H9 (cell line): ENCODE results near the gene KTI12. TPM values are rescaled to one million over a fixed set of nuclear protein-coding genes. Genes with fewer than 3 reads are reported as not detected.

Experiments used
- DNase-seq: peaks from one replicate; pipeline ENCODE4 v3.0.0-alpha.2; 2017
- H2AFZ ChIP-seq: one replicate; pipeline ENCODE4 v1.6.1; 2013; ENCODE audit warnings: mild to moderate bottlenecking, low read length, control low read depth, moderate library complexity
- H2AK5ac ChIP-seq: 2 replicates; pipeline ENCODE4 v1.6.1; 2013; ENCODE audit warnings: low read length, control low read depth, mixed read lengths; ENCODE audit not compliant: insufficient read length
- H2BK120ac ChIP-seq: one replicate; pipeline ENCODE4 v1.6.1; 2013; ENCODE audit warnings: low read depth, mild to moderate bottlenecking, low read length, control low read depth, inconsistent platforms; ENCODE audit not compliant: poor library complexity, severe bottlenecking
- H2BK12ac ChIP-seq: 2 replicates; pipeline ENCODE4 v1.6.1; 2013; ENCODE audit warnings: low read length, control low read depth, mixed read lengths, low read depth; ENCODE audit not compliant: insufficient read length
- H2BK15ac ChIP-seq: 2 replicates; pipeline ENCODE4 v1.6.1; 2013; ENCODE audit warnings: low read depth, low read length, control low read depth
- H2BK20ac ChIP-seq: one replicate; pipeline ENCODE4 v1.6.1; 2013; ENCODE audit warnings: low read depth, mild to moderate bottlenecking, low read length, control low read depth, inconsistent platforms; ENCODE audit not compliant: poor library complexity, severe bottlenecking
- H2BK5ac ChIP-seq: 2 replicates; pipeline ENCODE4 v1.6.1; 2013; ENCODE audit warnings: low read length, control low read depth, mixed read lengths; ENCODE audit not compliant: insufficient read length
- H3K14ac ChIP-seq: 2 replicates; pipeline ENCODE4 v1.6.1; 2013; ENCODE audit warnings: low read length, control low read depth; ENCODE audit not compliant: insufficient read depth
- H3K18ac ChIP-seq: 2 replicates; pipeline ENCODE4 v1.6.1; 2013; ENCODE audit warnings: low read depth, mild to moderate bottlenecking, mixed read lengths, low read length, control low read depth; ENCODE audit not compliant: insufficient read length
- H3K23ac ChIP-seq: 2 replicates; pipeline ENCODE4 v1.6.1; 2013; ENCODE audit warnings: low read length, control low read depth, mixed read lengths, low read depth; ENCODE audit not compliant: insufficient read length
- H3K23me2 ChIP-seq: 2 replicates; pipeline ENCODE4 v1.6.1; 2013; ENCODE audit warnings: low read depth, mild to moderate bottlenecking, mixed read lengths, low read length, control low read depth; ENCODE audit not compliant: insufficient read length, poor library complexity, severe bottlenecking
- H3K27ac ChIP-seq: 2 replicates; pipeline ENCODE4 v1.5.1; 2013; ENCODE audit warnings: low read length, control low read depth, mixed read lengths, low read depth; ENCODE audit not compliant: insufficient read length
- H3K27me3 ChIP-seq: 2 replicates; pipeline ENCODE4 v1.6.1; 2013; ENCODE audit warnings: low read length, control low read depth, inconsistent platforms; ENCODE audit not compliant: insufficient read depth
- H3K4ac ChIP-seq: 2 replicates; pipeline ENCODE4 v1.6.1; 2013; ENCODE audit warnings: low read depth, mild to moderate bottlenecking, control low read depth, inconsistent platforms, low read length, moderate library complexity
- H3K4me1 ChIP-seq: 2 replicates; pipeline ENCODE4 v1.6.1; 2013; ENCODE audit warnings: low read length, control low read depth, inconsistent platforms; ENCODE audit not compliant: insufficient read depth
- H3K4me2 ChIP-seq: 2 replicates; pipeline ENCODE4 v1.6.1; 2013; ENCODE audit warnings: low read length, control low read depth, mixed read lengths; ENCODE audit not compliant: insufficient read length, insufficient read depth
- H3K56ac ChIP-seq: 2 replicates; pipeline ENCODE4 v1.6.1; 2013; ENCODE audit warnings: low read depth, mild to moderate bottlenecking, mixed read lengths, low read length, control low read depth; ENCODE audit not compliant: insufficient read length
- H3K79me1 ChIP-seq: 2 replicates; pipeline ENCODE4 v1.6.1; 2013; ENCODE audit warnings: low read depth, mild to moderate bottlenecking, moderate library complexity, low read length, control low read depth, inconsistent platforms; ENCODE audit not compliant: insufficient read depth, poor library complexity, severe bottlenecking
- H3K79me2 ChIP-seq: 2 replicates; pipeline ENCODE4 v1.6.1; 2013; ENCODE audit warnings: low read length, control low read depth, inconsistent platforms; ENCODE audit not compliant: insufficient read depth
- H3K9ac ChIP-seq: 2 replicates; pipeline ENCODE4 v1.6.1; 2013; ENCODE audit warnings: low read length, control low read depth, mixed read lengths; ENCODE audit not compliant: insufficient read length; ENCODE audit errors: extremely low read depth
- H3K9me3 ChIP-seq: one replicate; pipeline ENCODE4 v1.6.1; 2013; ENCODE audit warnings: low read depth, low read length, inconsistent platforms; ENCODE audit not compliant: control insufficient read depth
- H3T11ph ChIP-seq: one replicate; pipeline ENCODE4 v1.6.1; 2013; ENCODE audit warnings: mild to moderate bottlenecking, low read length, control low read depth, inconsistent platforms
- H4K20me1 ChIP-seq: one replicate; pipeline ENCODE4 v1.6.1; 2013; ENCODE audit not compliant: control insufficient read depth, insufficient read length, insufficient read depth
- H4K5ac ChIP-seq: 2 replicates; pipeline ENCODE4 v1.6.1; 2013; ENCODE audit warnings: low read depth, mild to moderate bottlenecking, mixed read lengths, low read length, control low read depth; ENCODE audit not compliant: insufficient read length
- H4K8ac ChIP-seq: replicated peaks from 2 replicates; pipeline ENCODE4 v1.6.1; 2013; ENCODE audit warnings: low read length, control low read depth, mixed read lengths, low read depth; ENCODE audit not compliant: insufficient read length
- H4K91ac ChIP-seq: 2 replicates; pipeline ENCODE4 v1.6.1; 2013; ENCODE audit warnings: low read depth, mild to moderate bottlenecking, moderate library complexity, mixed read lengths, low read length, control low read depth; ENCODE audit not compliant: insufficient read length
- H3K27ac Mint-ChIP-seq, 3 experiments: 2 replicates in 2 of 3; 3 replicates in 1 of 3; pipeline ENCODE4 v1.8.0; 2020 to 2021; ENCODE audit warnings: mixed read lengths in 3 of 3, mild to moderate bottlenecking in 1 of 3, moderate library complexity in 1 of 3
- H3K27me3 Mint-ChIP-seq: 2 replicates; pipeline ENCODE4 v1.8.0; 2021; ENCODE audit warnings: low read depth, mild to moderate bottlenecking, moderate library complexity, mixed read lengths
- H3K36me3 Mint-ChIP-seq, 3 experiments: 2 replicates in 2 of 3; 3 replicates in 1 of 3; pipeline ENCODE4 v1.8.0; 2020 to 2021; ENCODE audit warnings: low read depth in 3 of 3, mixed read lengths in 3 of 3; ENCODE audit not compliant: insufficient read depth in 1 of 3
- H3K4me1 Mint-ChIP-seq, 2 experiments: 2 replicates each; pipeline ENCODE4 v1.8.0; 2020; ENCODE audit warnings: mixed read lengths in 2 of 2
- H3K4me3 Mint-ChIP-seq, 2 experiments: 2 replicates in 1 of 2; 3 replicates in 1 of 2; pipeline ENCODE4 v1.8.0; 2020 to 2021; ENCODE audit warnings: mild to moderate bottlenecking in 2 of 2, mixed read lengths in 2 of 2, moderate library complexity in 1 of 2
- H3K9me3 Mint-ChIP-seq, 2 experiments: 2 replicates in 1 of 2; 3 replicates in 1 of 2; pipeline ENCODE4 v1.8.0; 2020; ENCODE audit warnings: mild to moderate bottlenecking in 2 of 2, mixed read lengths in 2 of 2, moderate library complexity in 1 of 2
- WGBS: extraction: QIAGEN DNeasy Blood & Tissue Kit; methylation state at CpG from one replicate; pipeline ENCODE4 v1.1.7; 2013; ENCODE audit warnings: missing lambda C conversion rate, low lambda C conversion rate, mixed read lengths; ENCODE audit not compliant: insufficient read length; ENCODE audit errors: extremely low coverage; 5-methylcytosine and 5-hydroxymethylcytosine counted together
- total RNA-seq: library from RNA; stranded (reverse); gene quantifications from 2 replicates; pipeline ENCODE4 v1.2.1, GENCODE V29; 2021
- TF ChIP-seq, protein P1 (sequence below): fragments of 200-600 bp; sonication (generic); conservative IDR thresholded peaks from 3 replicates; pipeline ENCODE4 v1.8.0; 2021; ENCODE audit warnings: antibody characterized with exemption, mild to moderate bottlenecking

KTI12 gene
- total RNA-seq, 1 experiment from 2014 or later: 16.7 TPM

DNA sequence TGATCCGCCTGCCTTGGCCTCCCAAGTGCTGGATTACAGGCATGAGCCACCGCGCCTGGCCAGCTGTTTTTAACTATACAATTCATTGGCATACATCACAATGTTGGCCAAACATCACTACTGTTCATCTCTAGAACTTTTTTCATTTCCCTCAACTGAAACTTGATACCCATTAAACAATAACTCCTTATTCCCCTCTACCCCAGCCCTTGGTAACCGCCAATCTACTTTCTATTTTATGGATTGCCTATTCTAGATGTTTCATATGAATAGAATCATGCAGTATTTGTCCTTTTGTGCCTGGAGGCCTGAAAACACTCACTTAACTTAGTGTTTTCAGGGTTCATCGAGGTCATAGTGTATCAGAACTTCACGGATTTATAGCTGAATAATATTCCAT, 38.7 kb upstream of the KTI12 start:
- Mint-ChIP-seq H3K4me1 (no peaks in the 10 kb centered on the region), H3K9me3 (no peaks in the 10 kb centered on the region; a peak in 1 of 5 replicates), H3K27me3 (no peaks in the 10 kb centered on the region), H3K4me3 (no peak overlapping the region), H3K36me3 (peaks cover 28 to 60% (median 56%) of the 10 kb centered on the region in 3 experiments; a peak in 6 of 7 replicates), H3K27ac (no peak overlapping the region)
- no peak overlapping the region for H2BK120ac ChIP-seq
- no peak overlapping the region for H2AK5ac ChIP-seq
- H2BK20ac ChIP-seq: no peak overlapping the region
- no peaks in the 10 kb centered on the region for H3K4me1 ChIP-seq
- no peaks in the 10 kb centered on the region for H3K9me3 ChIP-seq
- 0 out of 2 replicates have a peak, but pooled peaks cover 2% of the 10 kb centered on the region for H3K79me2 ChIP-seq
- H3K23me2 ChIP-seq: no peaks in the 10 kb centered on the region
- H4K20me1 ChIP-seq: no peaks in the 10 kb centered on the region
- no peak overlapping the region for H4K8ac ChIP-seq
- TF ChIP-seq, protein P1, sequence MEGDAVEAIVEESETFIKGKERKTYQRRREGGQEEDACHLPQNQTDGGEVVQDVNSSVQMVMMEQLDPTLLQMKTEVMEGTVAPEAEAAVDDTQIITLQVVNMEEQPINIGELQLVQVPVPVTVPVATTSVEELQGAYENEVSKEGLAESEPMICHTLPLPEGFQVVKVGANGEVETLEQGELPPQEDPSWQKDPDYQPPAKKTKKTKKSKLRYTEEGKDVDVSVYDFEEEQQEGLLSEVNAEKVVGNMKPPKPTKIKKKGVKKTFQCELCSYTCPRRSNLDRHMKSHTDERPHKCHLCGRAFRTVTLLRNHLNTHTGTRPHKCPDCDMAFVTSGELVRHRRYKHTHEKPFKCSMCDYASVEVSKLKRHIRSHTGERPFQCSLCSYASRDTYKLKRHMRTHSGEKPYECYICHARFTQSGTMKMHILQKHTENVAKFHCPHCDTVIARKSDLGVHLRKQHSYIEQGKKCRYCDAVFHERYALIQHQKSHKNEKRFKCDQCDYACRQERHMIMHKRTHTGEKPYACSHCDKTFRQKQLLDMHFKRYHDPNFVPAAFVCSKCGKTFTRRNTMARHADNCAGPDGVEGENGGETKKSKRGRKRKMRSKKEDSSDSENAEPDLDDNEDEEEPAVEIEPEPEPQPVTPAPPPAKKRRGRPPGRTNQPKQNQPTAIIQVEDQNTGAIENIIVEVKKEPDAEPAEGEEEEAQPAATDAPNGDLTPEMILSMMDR: no peak
- no peak overlapping the region for H3K4ac ChIP-seq
- H4K91ac ChIP-seq: no peak overlapping the region
- no peak for DNase-seq
- H3K56ac ChIP-seq: no peak overlapping the region
- H3K23ac ChIP-seq: no peak overlapping the region
- no peak overlapping the region for H3K18ac ChIP-seq
- H3K27ac ChIP-seq: no peak overlapping the region
- WGBS: no CpG with 5 or more reads among the region's 6 CpGs
- H2AFZ ChIP-seq: no peak overlapping the region
- H2BK5ac ChIP-seq: no peak overlapping the region
- H3K4me2 ChIP-seq: no peak overlapping the region
- H2BK15ac ChIP-seq: no peak overlapping the region
- H3K9ac ChIP-seq: no peak overlapping the region
- H3K27me3 ChIP-seq: no peaks in the 10 kb centered on the region
- H2BK12ac ChIP-seq: no peak overlapping the region
- no peaks in the 10 kb centered on the region for H3K79me1 ChIP-seq
- no peak overlapping the region for H3K14ac ChIP-seq
- no peak overlapping the region for H4K5ac ChIP-seq
- H3T11ph ChIP-seq: no peak overlapping the region
